WTC11 (cell line): ENCODE results near the gene GADD45B. TPM values are rescaled to one million over a fixed set of nuclear protein-coding genes. Genes with fewer than 3 reads are reported as not detected.

Source experiments
- ATAC-seq: fragments of 200-7000 bp; cut with Tn5 transposase; 2 replicates; pipeline ENCODE4 v1.10.0; 2021; ENCODE audit warnings: mild to moderate bottlenecking, moderate library complexity
- CTCF ChIA-PET: fragments of 300-600 bp; sonication (Branson Sonifier 250); formaldehyde crosslinking; loops from one replicate; lab custom pipeline; 2021; ENCODE audit warnings: antibody characterized with exemption; lab: Charles Lee
- POLR2A ChIA-PET: fragments of 350-600 bp; sonication (Branson Sonifier 250); formaldehyde crosslinking; loops from one replicate; lab custom pipeline; 2021; ENCODE audit warnings: antibody characterized with exemption; lab: Charles Lee
- DNase-seq: peaks from one replicate; pipeline ENCODE4 v3.0.0; 2021; ENCODE audit warnings: low spot score
- H3K27ac Mint-ChIP-seq: 2 replicates; pipeline ENCODE4 v1.8.0; 2021; ENCODE audit warnings: mixed read lengths
- H3K27me3 Mint-ChIP-seq: 2 replicates; pipeline ENCODE4 v1.8.0; 2021; ENCODE audit warnings: low read depth, mild to moderate bottlenecking, moderate library complexity, mixed read lengths
- H3K36me3 Mint-ChIP-seq: 2 replicates; pipeline ENCODE4 v1.8.0; 2021; ENCODE audit warnings: mixed read lengths
- H3K4me1 Mint-ChIP-seq: 2 replicates; pipeline ENCODE4 v1.8.0; 2022; ENCODE audit warnings: mixed read lengths
- H3K4me3 Mint-ChIP-seq: 2 replicates; pipeline ENCODE4 v1.8.0; 2021; ENCODE audit warnings: mild to moderate bottlenecking, moderate library complexity, mixed read lengths
- H3K9me3 Mint-ChIP-seq: 2 replicates; pipeline ENCODE4 v1.8.0; 2021; ENCODE audit warnings: mixed read lengths
- ATF3 ChIP-seq: sonication (generic); formaldehyde crosslinking; conservative IDR thresholded peaks from 2 replicates; pipeline ENCODE4 v1.8.1; 2022; ENCODE audit warnings: mild to moderate bottlenecking, missing genetic modification reagents
- ELF4 ChIP-seq: sonication (generic); formaldehyde crosslinking; IDR thresholded peaks from 2 replicates; pipeline ENCODE4 v1.8.1; 2022; ENCODE audit warnings: low read depth, mild to moderate bottlenecking, moderate library complexity, missing genetic modification reagents
- EMX1 ChIP-seq: fragments of 250-450 bp; sonication (Bioruptor Pico); IDR thresholded peaks from 2 replicates; pipeline ENCODE4 v1.8.0; 2021; ENCODE audit warnings: mild to moderate bottlenecking
- FOXK1 ChIP-seq: sonication (generic); formaldehyde crosslinking; IDR thresholded peaks from 2 replicates; pipeline ENCODE4 v1.8.0; 2022; ENCODE audit warnings: mild to moderate bottlenecking, moderate library complexity, missing genetic modification reagents
- FOXP1 ChIP-seq: sonication (generic); formaldehyde crosslinking; IDR thresholded peaks from 2 replicates; pipeline ENCODE4 v1.8.0; 2022; ENCODE audit warnings: missing genetic modification reagents, mild to moderate bottlenecking, moderate library complexity, borderline replicate concordance
- JUN ChIP-seq: sonication (generic); formaldehyde crosslinking; IDR thresholded peaks from 2 replicates; pipeline ENCODE4 v1.8.0; 2023; ENCODE audit warnings: mild to moderate bottlenecking, missing genetic modification reagents
- KAT7 ChIP-seq: sonication (generic); formaldehyde crosslinking; IDR thresholded peaks from 2 replicates; pipeline ENCODE4 v1.8.1; 2023; ENCODE audit warnings: missing genetic modification reagents, mild to moderate bottlenecking, borderline replicate concordance
- NFATC4 ChIP-seq: fragments of 250-450 bp; sonication (Bioruptor Pico); IDR thresholded peaks from 2 replicates; pipeline ENCODE4 v1.9.0; 2021; ENCODE audit warnings: mild to moderate bottlenecking
- NFE2L1 ChIP-seq: sonication (generic); formaldehyde crosslinking; IDR thresholded peaks from 2 replicates; pipeline ENCODE4 v1.8.1; 2023; ENCODE audit warnings: missing genetic modification reagents
- NR1H2 ChIP-seq: sonication (generic); formaldehyde crosslinking; IDR thresholded peaks from 2 replicates; pipeline ENCODE4 v1.9.0; 2021; ENCODE audit warnings: mild to moderate bottlenecking, moderate library complexity, missing genetic modification reagents
- PRRX2 ChIP-seq: fragments of 250-450 bp; sonication (Bioruptor Pico); IDR thresholded peaks from 2 replicates; pipeline ENCODE4 v1.8.0; 2021; ENCODE audit warnings: mild to moderate bottlenecking
- RORB ChIP-seq: fragments of 250-450 bp; sonication (Bioruptor Pico); IDR thresholded peaks from 2 replicates; pipeline ENCODE4 v1.9.0; 2021; ENCODE audit warnings: mild to moderate bottlenecking
- STAT6 ChIP-seq: sonication (generic); formaldehyde crosslinking; conservative IDR thresholded peaks from 2 replicates; pipeline ENCODE4 v1.8.1; 2023; ENCODE audit warnings: mild to moderate bottlenecking, low read depth, missing genetic modification reagents, moderate library complexity
- TCF7 ChIP-seq: sonication (generic); formaldehyde crosslinking; IDR thresholded peaks from 2 replicates; pipeline ENCODE4 v1.8.0; 2022; ENCODE audit warnings: mild to moderate bottlenecking, low read depth, missing genetic modification reagents, moderate library complexity
- USF1 ChIP-seq: sonication (generic); formaldehyde crosslinking; IDR thresholded peaks from 2 replicates; pipeline ENCODE4 v1.8.0; 2022; ENCODE audit warnings: mild to moderate bottlenecking, missing genetic modification reagents
- USF2 ChIP-seq: sonication (generic); formaldehyde crosslinking; IDR thresholded peaks from 2 replicates; pipeline ENCODE4 v1.8.1; 2023; ENCODE audit warnings: mild to moderate bottlenecking, missing genetic modification reagents, moderate library complexity
- ZNF232 ChIP-seq: sonication (generic); formaldehyde crosslinking; IDR thresholded peaks from 2 replicates; pipeline ENCODE4 v1.8.0; 2022; ENCODE audit warnings: mild to moderate bottlenecking, missing genetic modification reagents
- ZNF263 ChIP-seq: sonication (generic); formaldehyde crosslinking; IDR thresholded peaks from 2 replicates; pipeline ENCODE4 v1.8.1; 2022; ENCODE audit warnings: low read depth, mild to moderate bottlenecking, moderate library complexity, missing genetic modification reagents
- ZNF416 ChIP-seq: fragments of 250-450 bp; sonication (Bioruptor Pico); IDR thresholded peaks from 2 replicates; pipeline ENCODE4 v1.9.0; 2021; ENCODE audit warnings: mild to moderate bottlenecking, inconsistent platforms
- ZSCAN18 ChIP-seq: fragments of 250-450 bp; sonication (Bioruptor Pico); IDR thresholded peaks from 2 replicates; pipeline ENCODE4 v2.1.2; 2022; ENCODE audit warnings: mild to moderate bottlenecking, moderate library complexity
- total RNA-seq: library from RNA; stranded (reverse); gene quantifications from 3 replicates; pipeline ENCODE4 v1.2.3, GENCODE V29; 2021
- TF ChIP-seq, protein P1 (sequence below): sonication (generic); formaldehyde crosslinking; IDR thresholded peaks from 2 replicates; pipeline ENCODE4 v1.8.1; 2022; ENCODE audit warnings: low read depth, mild to moderate bottlenecking, moderate library complexity, missing genetic modification reagents, borderline replicate concordance
- TF ChIP-seq, protein P2 (sequence below): sonication (generic); formaldehyde crosslinking; IDR thresholded peaks from 2 replicates; pipeline ENCODE4 v1.8.0; 2022; ENCODE audit warnings: mild to moderate bottlenecking, missing genetic modification reagents
- TF ChIP-seq, protein P3 (sequence below): sonication (generic); formaldehyde crosslinking; IDR thresholded peaks from 2 replicates; pipeline ENCODE4 v1.8.1; 2023; ENCODE audit warnings: mild to moderate bottlenecking, missing genetic modification reagents

Gene GADD45B
- total RNA-seq, 1 experiment from 2014 or later: 17.9 TPM

DNA sequence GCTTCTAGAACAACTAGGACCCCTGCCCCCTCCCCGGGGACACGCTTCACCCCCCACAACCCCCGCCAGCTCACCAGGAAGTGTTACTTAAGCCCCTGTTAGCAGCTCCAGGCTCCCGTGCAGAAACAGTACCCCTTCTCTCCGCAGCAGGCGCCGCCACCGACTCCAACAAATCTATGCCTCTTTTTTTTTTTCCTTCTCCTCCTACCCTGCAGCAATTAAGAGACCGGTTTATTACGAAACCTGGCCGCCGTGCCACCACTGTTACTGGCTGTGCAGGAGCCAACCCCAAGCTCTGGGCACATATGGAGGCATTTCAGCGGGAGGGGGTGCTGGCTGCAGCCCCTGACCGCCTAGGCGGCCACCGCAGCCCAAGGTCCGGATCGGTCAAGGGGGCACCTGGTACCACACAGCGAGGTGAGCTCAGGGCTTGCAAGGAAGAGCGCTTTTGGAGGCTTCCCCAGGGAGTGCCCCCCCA, 2.4 kb downstream of the GADD45B start:
- no peak for TF ChIP-seq ATF3
- TF ChIP-seq EMX1 (CRISPR knock-in tag): no peak
- no peak for TF ChIP-seq JUN
- TF ChIP-seq ZSCAN18 (CRISPR knock-in tag): no peak
- TF ChIP-seq NFE2L1: no peak
- no peak for TF ChIP-seq FOXK1 (CRISPR knock-in tag)
- TF ChIP-seq ZNF232 (CRISPR knock-in tag): no peak
- TF ChIP-seq NFATC4 (CRISPR knock-in tag): no peak
- TF ChIP-seq PRRX2: no peak
- TF ChIP-seq KAT7 (CRISPR knock-in tag): no peak
- no peak for TF ChIP-seq NR1H2 (CRISPR knock-in tag)
- TF ChIP-seq RORB: no peak
- no peak for TF ChIP-seq ELF4 (CRISPR knock-in tag)
- TF ChIP-seq, all 79 proteins: peak for 0
- H3K4me1 Mint-ChIP-seq: peaks cover 24% of the 10 kb centered on the region
- peak; percentile 2; the same call in 1 of the 2 replicates for ATAC-seq
- peak overlapping the region; percentile 51 for H3K27ac Mint-ChIP-seq
- peak overlapping the region; percentile 93 for H3K4me3 Mint-ChIP-seq
- H3K27me3 Mint-ChIP-seq: peaks cover 54% of the 10 kb centered on the region
- ChIA-PET POLR2A (interaction anchor here (0.6 to 5.0 kb wide), 12 partner anchors 7 to 892 kb away, joined by 3 to 83 read pairs (median 10); partner anchors contain the start of gene TIMM13), CTCF (interaction anchor here (0.7 to 6.0 kb wide), 21 partner anchors 9 to 216 kb away, joined by 3 to 114 read pairs (median 6); partner anchors contain the start of gene LMNB2)
- H3K36me3 Mint-ChIP-seq: no peaks in the 10 kb centered on the region
- DNase-seq: no peak
- H3K9me3 Mint-ChIP-seq: peaks cover 9% of the 10 kb centered on the region

- peaks cover 56% of the 10 kb centered on the region for H3K27me3 Mint-ChIP-seq
- peaks cover 5% of the 10 kb centered on the region for H3K36me3 Mint-ChIP-seq
- peak overlapping the region; percentile 93 for H3K4me3 Mint-ChIP-seq
- H3K9me3 Mint-ChIP-seq: peaks cover 15% of the 10 kb centered on the region
- ChIA-PET CTCF (interaction anchor here (0.8 to 6.0 kb wide), 20 partner anchors 8 to 158 kb away, joined by 3 to 114 read pairs (median 6); partner anchors contain the start of gene LMNB2), POLR2A (interaction anchor here (0.8 to 5.0 kb wide), 7 partner anchors 63 to 135 kb away, joined by 3 to 83 read pairs (median 28); no protein-coding TSS in a partner anchor)
- ATAC-seq (peak; percentile 8), DNase-seq (peak; percentile 57)
- peak overlapping the region; percentile 51; the same call in 1 of the 2 replicates for H3K27ac Mint-ChIP-seq
- H3K4me1 Mint-ChIP-seq: peaks cover 24% of the 10 kb centered on the region
- TF ChIP-seq, protein P1, sequence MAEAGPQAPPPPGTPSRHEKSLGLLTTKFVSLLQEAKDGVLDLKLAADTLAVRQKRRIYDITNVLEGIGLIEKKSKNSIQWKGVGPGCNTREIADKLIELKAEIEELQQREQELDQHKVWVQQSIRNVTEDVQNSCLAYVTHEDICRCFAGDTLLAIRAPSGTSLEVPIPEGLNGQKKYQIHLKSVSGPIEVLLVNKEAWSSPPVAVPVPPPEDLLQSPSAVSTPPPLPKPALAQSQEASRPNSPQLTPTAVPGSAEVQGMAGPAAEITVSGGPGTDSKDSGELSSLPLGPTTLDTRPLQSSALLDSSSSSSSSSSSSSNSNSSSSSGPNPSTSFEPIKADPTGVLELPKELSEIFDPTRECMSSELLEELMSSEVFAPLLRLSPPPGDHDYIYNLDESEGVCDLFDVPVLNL (CRISPR knock-in tag): no peak
- TF ChIP-seq TCF7 (no peak), STAT6 (CRISPR knock-in tag) (no peak), KAT7 (CRISPR knock-in tag) (peak; percentile 36; the same call in 1 of the 2 replicates), USF1 (CRISPR knock-in tag) (0 out of 2 replicates have a peak, but pooled peaks have one; percentile 34), ZNF263 (CRISPR knock-in tag) (no peak), ZNF416 (CRISPR knock-in tag) (no peak), FOXP1 (no peak), USF2 (CRISPR knock-in tag) (peak; percentile 19; the same call in 1 of the 2 replicates)
- TF ChIP-seq, protein P2, sequence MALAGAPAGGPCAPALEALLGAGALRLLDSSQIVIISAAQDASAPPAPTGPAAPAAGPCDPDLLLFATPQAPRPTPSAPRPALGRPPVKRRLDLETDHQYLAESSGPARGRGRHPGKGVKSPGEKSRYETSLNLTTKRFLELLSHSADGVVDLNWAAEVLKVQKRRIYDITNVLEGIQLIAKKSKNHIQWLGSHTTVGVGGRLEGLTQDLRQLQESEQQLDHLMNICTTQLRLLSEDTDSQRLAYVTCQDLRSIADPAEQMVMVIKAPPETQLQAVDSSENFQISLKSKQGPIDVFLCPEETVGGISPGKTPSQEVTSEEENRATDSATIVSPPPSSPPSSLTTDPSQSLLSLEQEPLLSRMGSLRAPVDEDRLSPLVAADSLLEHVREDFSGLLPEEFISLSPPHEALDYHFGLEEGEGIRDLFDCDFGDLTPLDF (CRISPR knock-in tag): no peak
- TF ChIP-seq, protein P3, sequence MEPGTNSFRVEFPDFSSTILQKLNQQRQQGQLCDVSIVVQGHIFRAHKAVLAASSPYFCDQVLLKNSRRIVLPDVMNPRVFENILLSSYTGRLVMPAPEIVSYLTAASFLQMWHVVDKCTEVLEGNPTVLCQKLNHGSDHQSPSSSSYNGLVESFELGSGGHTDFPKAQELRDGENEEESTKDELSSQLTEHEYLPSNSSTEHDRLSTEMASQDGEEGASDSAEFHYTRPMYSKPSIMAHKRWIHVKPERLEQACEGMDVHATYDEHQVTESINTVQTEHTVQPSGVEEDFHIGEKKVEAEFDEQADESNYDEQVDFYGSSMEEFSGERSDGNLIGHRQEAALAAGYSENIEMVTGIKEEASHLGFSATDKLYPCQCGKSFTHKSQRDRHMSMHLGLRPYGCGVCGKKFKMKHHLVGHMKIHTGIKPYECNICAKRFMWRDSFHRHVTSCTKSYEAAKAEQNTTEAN (CRISPR knock-in tag): no peak
Observed at GRCh38 chr19:2478756-2479555, 3.0 kb downstream of the GADD45B start.
